SKM-1 (cell line): ENCODE measurements around the gene RIT2.

ENCODE experiments used
- DNase-seq: peaks from one replicate; lab custom pipeline; 2025; ENCODE audit not compliant: unreplicated experiment; lab: John Stamatoyannopoulos, UW

RIT2 gene

DNA sequence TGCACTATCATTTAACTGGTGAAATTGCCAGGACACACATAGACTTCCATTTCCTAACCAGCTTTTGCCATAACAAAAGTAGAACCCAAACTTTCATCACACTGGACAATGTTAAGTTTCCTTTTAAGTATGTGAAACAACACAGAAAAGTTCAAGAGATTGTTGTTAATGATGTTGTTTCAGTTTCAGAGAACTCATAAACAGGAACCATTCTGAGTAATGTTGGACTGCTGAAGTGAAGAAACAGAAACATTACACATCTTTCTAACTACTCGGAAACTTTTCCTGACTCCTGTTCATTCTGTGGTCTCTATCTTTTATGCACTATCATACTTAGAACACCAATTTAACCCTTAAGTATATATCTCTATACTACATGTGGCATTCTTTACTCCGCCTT lies 179.2 kb downstream of the RIT2 start:
- DNase-seq: no peak

GRCh38 chr18:42931491-42931890 lies 184.0 kb downstream of the RIT2 start:
- no peak for DNase-seq

DNA sequence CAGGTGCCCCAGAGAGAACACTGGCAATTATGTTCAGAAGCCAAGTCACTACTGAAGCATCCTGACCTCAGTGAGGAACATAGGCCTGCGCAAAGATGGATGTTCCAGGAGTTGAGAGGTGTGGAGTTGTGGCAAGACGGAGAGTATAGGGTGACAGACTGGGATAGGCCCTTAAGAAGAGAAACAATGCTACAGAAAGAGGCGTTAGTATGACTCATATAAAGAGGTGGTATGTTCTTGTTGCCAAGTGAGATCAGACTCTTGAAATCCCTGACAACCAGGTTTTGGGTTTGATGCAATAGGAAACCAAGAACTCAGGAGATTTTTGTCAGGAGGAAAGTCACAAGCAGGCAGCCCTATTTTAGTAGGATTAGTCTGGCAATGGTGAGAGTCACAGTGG lies 185.6 kb downstream of the RIT2 start:
- no peak for DNase-seq

- no peak for DNase-seq
Measured at GRCh38 chr18:42929181-42929580, 186.3 kb downstream of the RIT2 start.

DNA sequence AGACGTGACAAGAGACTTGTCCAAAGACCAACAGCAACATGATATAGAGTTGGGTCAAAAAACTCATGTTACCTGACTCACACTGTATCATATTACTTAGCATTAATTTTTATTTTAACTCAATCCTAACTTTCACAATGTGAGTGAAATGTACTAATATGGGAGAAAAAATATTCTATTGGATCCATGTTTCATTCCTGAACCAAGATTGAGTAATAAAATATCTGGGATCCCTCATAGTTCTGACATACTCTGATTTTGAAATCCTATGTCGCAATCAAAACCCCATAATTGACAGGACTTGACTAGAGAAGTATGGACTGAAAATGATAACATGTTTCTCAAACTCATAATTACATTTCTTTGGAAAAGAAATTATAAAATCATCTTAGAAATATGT lies 190.4 kb downstream of the RIT2 start:
- DNase-seq: no peak

GRCh38 chr18:42922363-42922762 lies 193.1 kb downstream of the RIT2 start:
- DNase-seq: no peak

GRCh38 chr18:42921226-42921737 lies 194.2 kb downstream of the RIT2 start:
- DNase-seq: no peak

- DNase-seq: no peak
Measured at GRCh38 chr18:42920621-42921020, 194.9 kb downstream of the RIT2 start.

DNA sequence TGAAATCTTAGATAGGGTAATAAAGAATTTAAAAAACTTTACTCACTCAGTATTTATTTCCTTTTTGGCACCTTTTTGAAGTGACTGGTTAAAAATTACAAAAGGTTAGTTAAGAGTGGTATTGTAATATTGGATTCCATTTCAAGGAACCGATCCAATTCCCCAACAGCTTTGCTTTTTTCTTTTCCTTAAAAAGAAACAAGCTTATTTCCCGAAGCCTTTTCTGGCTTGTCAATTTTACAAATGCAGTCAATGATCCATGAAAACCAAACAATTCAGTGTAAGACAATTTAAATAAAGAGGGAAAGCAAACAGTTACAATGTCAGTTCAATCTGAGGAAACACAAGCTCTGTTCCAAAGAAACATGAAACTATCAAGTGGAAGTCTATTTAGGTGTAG lies 200.2 kb downstream of the RIT2 start:
- no peak for DNase-seq

GRCh38 chr18:42914476-42914875 lies 201.0 kb downstream of the RIT2 start:
- DNase-seq: no peak

- no peak for DNase-seq
Measured at GRCh38 chr18:42909095-42909494, 206.4 kb downstream of the RIT2 start.

- DNase-seq: no peak
Measured at GRCh38 chr18:42906761-42907160, 208.7 kb downstream of the RIT2 start.

GRCh38 chr18:42901161-42901560 lies 214.3 kb downstream of the RIT2 start:
- no peak for DNase-seq

- DNase-seq: no peak
Measured at GRCh38 chr18:42893977-42894376, 221.5 kb downstream of the RIT2 start.

DNA sequence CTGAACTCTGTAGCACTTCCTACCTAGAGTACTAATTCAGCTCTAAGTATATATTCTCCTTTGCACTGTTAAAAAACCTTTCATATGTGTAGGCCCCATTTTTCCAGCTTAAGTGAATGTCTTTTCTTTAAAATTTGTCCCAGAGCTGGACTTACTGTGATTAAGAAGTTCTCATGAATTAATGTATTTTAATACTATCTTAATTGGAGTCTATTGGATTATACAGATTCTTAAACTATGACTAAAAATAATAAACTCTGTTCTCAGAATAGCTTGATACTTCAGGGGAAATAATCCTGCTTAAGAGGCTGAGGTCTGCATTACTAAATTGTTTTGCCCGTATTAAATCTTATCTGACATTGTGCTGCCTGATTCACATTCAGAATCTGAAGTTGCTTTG lies 223.3 kb downstream of the RIT2 start:
- DNase-seq: no peak

GRCh38 chr18:42891705-42892104 lies 223.8 kb downstream of the RIT2 start:
- DNase-seq: no peak

DNA sequence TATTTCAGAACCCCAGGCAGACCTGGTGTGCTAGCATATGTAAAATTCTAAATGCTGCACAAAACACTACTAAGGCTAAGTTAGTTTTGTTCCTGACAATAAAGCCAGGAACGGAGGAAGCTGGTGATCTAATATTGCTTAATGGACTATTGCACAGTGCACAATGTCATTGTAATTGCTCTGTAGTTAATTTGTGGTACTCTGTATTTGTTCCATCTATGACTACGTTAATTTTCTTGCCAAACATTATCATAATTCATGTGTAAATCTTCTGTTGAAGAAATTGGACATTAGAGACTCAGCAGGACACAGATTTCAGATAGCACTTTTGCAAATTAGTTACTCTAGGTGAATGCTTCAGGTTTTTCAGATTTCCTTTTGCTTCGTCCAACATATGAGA lies 232.3 kb downstream of the RIT2 start:
- no peak for DNase-seq

GRCh38 chr18:42882122-42882521 lies 233.4 kb downstream of the RIT2 start:
- no peak for DNase-seq

GRCh38 chr18:42872838-42873237 lies 242.6 kb downstream of the RIT2 start:
- DNase-seq: no peak

GRCh38 chr18:42864876-42865275 lies 250.6 kb downstream of the RIT2 start:
- DNase-seq: no peak

DNA sequence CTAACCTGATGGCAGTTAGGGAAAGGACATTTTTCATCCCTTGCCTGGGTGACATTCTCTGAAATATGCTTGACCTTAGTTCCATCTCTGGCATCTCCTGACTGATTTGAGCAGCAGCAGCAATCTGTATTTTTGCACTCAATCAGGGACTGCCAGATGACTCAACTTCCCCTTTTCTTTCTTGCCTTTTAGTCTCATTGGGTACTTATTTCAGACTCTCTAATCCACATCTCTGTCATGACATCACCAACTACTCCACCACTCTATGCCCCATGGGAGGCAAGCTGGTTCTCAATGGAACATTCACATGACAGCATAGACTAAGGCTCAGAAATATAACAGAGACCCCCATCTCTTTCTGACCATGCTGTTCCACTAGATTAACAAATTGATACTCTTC lies 254.2 kb downstream of the RIT2 start:
- no peak for DNase-seq

GRCh38 chr18:42860548-42860947 lies 254.9 kb downstream of the RIT2 start:
- DNase-seq: no peak

DNA sequence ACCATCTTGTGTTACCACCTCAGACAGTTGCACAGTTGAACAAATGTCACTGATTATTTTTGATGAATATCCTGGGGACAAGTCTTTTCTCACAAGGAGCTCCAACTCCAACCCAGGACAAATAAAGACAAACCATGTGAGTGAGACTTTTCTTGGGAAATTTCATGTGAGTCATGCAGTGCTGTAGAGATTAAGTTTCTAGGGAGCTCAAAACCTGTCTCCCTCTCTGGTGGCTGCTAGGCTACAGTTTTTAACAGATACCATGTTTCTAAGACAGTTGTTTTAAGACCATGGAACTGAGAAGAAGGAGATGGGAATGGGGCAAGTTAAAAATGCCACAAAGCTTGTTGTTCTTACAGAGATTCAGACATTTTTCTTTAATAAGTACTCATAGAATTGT lies 255.5 kb downstream of the RIT2 start:
- no peak for DNase-seq

GRCh38 chr18:42854558-42854957 lies 260.9 kb downstream of the RIT2 start:
- no peak for DNase-seq
